Tibial nerve (tissue), 3 donors: ENCODE results near the gene KXD1.

Experiments used
- POLR2A ChIP-seq, 2 donors: fragments of 450-650 bp; IDR thresholded peaks; one replicate each; pipeline ENCODE4 v1.6.1; 2017; ENCODE audit warnings: antibody characterized with exemption in 2 of 2, mild to moderate bottlenecking in 2 of 2, moderate library complexity in 2 of 2
- TF ChIP-seq, protein P1 (sequence below), 5 experiments: fragments of 200-600 bp in 3 of 5; fragments of 450-650 bp in 2 of 5; sonication (generic) in 3 of 5; IDR thresholded peaks; one replicate each; pipeline ENCODE4 v1.5.1; 2016 to 2019; ENCODE audit warnings: antibody characterized with exemption in 5 of 5, mild to moderate bottlenecking in 3 of 5, moderate library complexity in 2 of 5

- TF ChIP-seq POLR2A (IDR thresholded peaks at IDR 0.05) = no peak
- TF ChIP-seq, protein P1, sequence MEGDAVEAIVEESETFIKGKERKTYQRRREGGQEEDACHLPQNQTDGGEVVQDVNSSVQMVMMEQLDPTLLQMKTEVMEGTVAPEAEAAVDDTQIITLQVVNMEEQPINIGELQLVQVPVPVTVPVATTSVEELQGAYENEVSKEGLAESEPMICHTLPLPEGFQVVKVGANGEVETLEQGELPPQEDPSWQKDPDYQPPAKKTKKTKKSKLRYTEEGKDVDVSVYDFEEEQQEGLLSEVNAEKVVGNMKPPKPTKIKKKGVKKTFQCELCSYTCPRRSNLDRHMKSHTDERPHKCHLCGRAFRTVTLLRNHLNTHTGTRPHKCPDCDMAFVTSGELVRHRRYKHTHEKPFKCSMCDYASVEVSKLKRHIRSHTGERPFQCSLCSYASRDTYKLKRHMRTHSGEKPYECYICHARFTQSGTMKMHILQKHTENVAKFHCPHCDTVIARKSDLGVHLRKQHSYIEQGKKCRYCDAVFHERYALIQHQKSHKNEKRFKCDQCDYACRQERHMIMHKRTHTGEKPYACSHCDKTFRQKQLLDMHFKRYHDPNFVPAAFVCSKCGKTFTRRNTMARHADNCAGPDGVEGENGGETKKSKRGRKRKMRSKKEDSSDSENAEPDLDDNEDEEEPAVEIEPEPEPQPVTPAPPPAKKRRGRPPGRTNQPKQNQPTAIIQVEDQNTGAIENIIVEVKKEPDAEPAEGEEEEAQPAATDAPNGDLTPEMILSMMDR (IDR thresholded peaks at IDR 0.05) = no peak
Measured at GRCh38 chr19:18537431-18537830, 20.2 kb upstream of the KXD1 start.
